ENCODE data around the gene FAM193B.

FAM193B gene

GRCh38 chr5:177483994-177484901 lies 70.1 kb downstream of the FAM193B start:
- DNase-seq: no peak

DNA sequence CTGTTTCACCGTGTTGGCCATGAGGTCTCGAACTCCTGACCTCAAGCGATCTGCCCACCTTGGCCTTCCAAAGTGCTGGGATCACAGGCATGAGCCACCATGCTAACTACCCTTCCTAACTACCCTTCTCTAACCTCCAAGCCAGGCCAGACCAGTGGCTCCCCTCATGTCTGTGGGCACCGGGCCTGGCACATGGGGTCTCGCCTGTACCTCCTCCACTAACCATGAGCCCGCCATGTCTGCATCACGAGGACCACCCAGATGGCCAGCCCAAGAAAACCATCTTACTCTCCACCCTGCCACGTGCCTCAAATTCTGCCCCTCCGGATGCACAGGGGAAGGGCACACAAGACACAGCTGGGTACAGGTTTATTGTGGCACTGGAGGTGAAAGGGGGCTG lies 71.3 kb downstream of the FAM193B start:
- DNase-seq: no peak

DNA sequence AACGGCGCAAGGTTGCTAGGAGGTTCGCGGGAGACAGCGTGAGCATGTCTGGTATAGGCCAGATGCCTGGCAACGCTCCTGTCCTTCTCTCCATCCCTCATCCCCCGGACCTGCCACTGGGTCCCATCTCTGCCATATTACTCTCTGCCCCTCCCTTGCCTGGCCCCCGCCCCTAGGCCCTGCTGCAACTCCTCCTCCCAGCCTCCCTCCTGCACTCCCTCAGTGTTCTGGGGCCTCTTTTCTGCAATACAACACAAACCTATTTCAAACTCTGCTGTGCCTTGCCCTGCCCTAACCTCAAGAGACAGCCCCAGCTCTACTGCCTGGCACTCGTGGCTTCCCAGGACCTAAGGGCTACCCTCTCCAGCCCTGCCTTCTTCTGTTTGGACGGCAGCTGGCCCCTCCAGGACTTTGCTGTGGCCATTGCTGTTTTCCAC lies 72.0 kb downstream of the FAM193B start:
- DNase-seq: no peak

DNA sequence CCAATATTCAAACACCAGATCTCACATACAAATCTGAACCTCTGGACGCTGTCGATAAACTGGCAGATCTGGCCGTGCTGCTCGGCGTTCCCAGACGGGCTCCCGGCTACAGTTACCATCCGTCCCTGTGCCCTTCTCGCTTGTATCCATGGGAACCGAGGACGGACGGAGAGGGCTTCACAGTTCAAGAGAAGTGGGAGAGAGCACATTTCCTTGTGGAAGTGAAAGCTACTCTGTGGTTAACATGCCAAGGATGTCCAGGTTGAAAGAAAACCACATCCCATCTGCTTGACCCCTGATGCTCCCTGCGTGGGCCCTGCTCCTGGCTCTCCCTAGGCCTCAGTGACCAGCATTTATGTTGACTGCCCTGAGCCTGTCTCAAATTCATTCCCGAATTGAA lies 74.6 kb downstream of the FAM193B start:
- no peak for DNase-seq

DNA sequence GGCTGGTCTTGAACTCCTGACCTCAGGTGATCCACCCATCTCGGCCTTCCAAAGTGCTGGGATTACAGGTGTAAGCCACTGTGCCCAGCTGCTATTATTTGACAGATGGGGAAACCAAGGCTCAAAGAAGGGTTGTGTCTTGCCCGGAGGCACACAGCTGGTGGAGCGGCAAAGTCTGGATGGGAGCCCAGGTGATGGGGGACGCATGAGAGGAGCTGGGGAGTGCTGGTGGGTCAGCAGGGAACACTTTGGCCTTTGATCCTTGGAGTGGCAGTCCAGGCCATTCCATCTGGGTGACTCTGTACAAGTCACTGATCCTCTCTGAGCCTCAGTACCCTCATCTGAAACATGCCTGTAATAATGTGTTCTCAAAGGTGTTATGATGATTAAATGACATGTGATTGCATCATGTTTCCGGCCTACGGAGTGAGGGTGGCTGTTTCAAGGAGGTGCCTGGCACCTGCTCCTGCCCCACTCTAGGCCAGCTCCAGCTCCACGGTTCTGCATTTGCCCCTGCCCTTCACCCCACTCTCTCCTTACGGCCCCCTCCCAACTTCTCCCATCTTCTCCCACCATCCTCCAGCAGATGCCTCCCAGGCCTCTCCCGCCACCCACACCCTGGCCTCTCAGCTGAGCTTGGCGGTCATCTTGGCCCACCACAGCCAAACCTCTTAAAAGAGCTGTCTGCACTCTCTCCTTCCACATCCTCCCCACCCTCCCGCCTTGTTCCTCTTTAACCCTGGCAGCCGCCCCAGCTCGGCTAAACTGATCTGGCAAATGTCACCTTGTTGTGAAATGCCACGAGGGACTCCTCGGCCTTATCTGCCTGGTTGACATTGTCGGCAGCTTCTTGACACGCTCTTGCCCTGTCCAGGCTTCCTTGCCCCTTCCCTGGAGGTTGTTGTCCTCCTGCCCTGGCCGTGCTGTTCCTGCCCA lies 75.4 kb downstream of the FAM193B start:
- DNase-seq: no peak

DNA sequence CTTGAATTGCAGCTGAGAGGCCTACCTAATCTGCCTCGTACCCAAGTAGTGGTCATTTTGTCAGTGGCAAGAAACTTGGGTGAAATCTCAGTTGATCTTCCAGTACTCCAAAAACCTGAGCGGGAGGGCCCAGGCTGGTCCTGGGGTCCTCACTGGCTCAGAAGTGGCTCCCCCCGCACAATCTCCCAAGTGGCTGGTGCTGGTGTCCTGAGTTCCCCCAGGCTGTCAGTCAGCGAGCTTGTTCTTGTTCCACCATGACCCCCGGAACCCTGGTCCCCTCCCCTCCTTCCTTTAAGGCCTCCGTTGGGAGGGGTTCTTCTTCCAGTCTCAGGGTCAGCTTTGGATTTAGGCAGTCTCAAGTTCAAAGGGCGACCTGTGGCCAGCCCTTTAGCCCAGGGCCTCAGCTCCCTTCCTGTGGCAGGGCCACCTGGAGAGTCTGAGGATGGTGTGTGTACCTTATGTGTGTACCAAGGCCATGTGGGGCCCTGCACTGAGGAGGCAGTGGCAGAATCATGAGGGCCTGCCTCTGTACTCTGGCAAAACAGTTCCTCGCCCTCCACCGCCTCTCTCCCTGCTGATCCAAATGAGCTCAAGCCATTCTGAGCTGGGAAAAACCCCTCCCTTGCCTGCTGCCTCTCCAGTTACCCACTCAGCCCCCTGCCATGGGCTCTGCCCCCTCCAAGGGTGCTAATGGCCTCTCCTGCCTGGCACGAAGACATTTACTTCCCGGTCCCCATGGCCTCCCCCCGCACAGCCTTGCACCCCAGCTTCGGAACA lies 76.5 kb downstream of the FAM193B start:
- no peak for DNase-seq

DNA sequence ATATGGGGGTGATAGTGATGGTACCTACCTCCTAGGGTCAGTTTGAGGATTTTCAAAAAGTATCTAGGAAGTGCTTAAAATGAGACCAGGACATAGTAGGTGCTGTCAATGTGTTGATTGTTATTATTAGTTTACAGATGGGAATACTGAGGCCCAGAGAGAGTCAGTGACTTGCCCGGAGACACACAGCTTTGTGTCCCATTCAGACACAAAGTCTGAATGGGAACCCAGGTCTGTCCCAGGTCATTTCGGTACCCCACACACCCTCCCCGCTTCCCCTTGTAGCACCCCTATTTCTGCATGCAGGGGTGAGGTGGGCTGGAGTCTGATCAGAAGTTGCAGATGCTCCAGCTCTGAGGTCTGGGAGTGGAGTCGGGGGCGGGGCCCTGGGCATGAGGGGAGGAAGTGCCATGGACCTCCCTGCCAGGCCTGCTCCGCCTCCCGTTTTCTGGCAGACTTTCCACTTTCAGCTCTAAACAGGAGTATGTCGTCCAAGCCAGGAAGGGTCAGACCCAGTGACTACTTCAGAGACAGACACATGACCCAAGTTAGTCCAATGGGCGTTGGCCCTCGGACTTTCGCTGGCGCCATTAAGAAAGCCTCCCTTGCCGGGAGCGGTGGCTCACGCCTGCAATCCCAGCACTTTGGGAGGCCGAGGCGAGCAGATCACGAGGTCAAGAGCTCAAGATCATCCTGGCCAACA lies 77.7 kb downstream of the FAM193B start:
- DNase-seq: no peak

GRCh38 chr5:177475563-177476427 lies 78.6 kb downstream of the FAM193B start:
- DNase-seq: no peak

GRCh38 chr5:177474846-177475562 lies 79.4 kb downstream of the FAM193B start:
- DNase-seq: no peak

- DNase-seq: no peak
Observed at GRCh38 chr5:177474002-177474476, 80.3 kb downstream of the FAM193B start.

DNA sequence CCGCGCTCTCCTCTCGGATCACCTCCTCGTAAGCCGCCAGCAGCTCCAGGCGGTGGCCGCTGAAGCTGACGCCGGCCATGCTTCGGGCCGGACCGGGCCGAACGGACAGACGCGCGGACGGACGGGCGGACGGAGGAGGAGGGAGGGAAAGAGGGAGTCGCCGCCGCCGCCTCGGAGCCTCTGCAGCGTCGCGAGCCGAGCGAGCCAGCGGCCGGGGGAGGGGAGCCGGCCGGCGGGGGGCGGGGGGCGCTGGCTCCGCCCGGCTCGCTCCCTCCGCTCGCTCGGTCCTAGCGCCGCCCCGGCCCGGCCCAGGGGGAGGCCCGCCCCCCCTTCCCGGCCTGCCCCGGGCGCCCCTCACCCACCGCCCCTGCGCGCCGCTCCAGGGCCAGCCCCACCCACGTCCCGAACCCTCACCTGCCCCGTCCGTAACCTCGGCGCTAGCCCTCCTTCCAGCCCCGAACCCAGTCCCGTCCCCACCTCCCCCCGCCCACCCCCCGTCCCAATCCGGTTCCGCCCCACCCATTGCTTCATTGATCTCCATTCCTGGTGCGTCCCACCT lies 80.8 kb downstream of the FAM193B start, which contains the start of gene DBN1:
DBN1 (minus strand) TSS at position 192 of the 559 bp plus-strand sequence; CDS start at position 79, 113 bp downstream.
- no peak for DNase-seq

GRCh38 chr5:177472460-177473442 lies 81.6 kb downstream of the FAM193B start:
- DNase-seq: peak; percentile 50

- DNase-seq: no peak
Observed at GRCh38 chr5:177471610-177472356, 82.6 kb downstream of the FAM193B start.

GRCh38 chr5:177470759-177471536 lies 83.4 kb downstream of the FAM193B start:
- no peak for DNase-seq
